Measurements from ENCODE around the gene CFAP46. TPM values are rescaled to one million over a fixed set of nuclear protein-coding genes. Genes with fewer than 3 reads are reported as not detected.

CFAP46 gene
- total and polyA plus RNA-seq, 2 experiments from 2014 or later: 2.2 to 2.4 TPM

- no peaks in the 10 kb centered on the region for H3K36me3 ChIP-seq (replicated peaks; ENCODE audit: insufficient read depth, low read depth)
- TF ChIP-seq EZH2phosphoT487 (IDR thresholded peaks at IDR 0.05; ENCODE audit: low read depth, severe bottlenecking, unreplicated experiment) (no peak), CTCF (IDR thresholded peaks at IDR 0.05; ENCODE audit: poor library complexity) (no peak), EZH2 (IDR thresholded peaks at IDR 0.05; ENCODE audit: borderline replicate concordance) (no peak)
- H3K4me3 ChIP-seq: no peak overlapping the region
- no peak overlapping the region for H2AFZ ChIP-seq
- whole genome bisulfite sequencing (ENCODE audit: low lambda C conversion rate, missing lambda C conversion rate): 90% methylated on average over 3 of the region's 3 CpGs
- H3K9me2 ChIP-seq (replicated peaks; ENCODE audit: insufficient read depth): no peaks in the 10 kb centered on the region
- no peaks in the 10 kb centered on the region for H4K20me1 ChIP-seq (ENCODE audit: insufficient read depth, poor library complexity, severe bottlenecking)
- H3K4me1 ChIP-seq (ENCODE audit: insufficient read depth): no peaks in the 10 kb centered on the region
- H3K79me2 ChIP-seq: no peaks in the 10 kb centered on the region
- no peak overlapping the region for H3K27ac ChIP-seq
- DNase-seq (ENCODE audit: low spot score): no peak
- H3K9me3 ChIP-seq (ENCODE audit: low read depth): peaks cover 3% of the 10 kb centered on the region
- no peak overlapping the region for H3K4me2 ChIP-seq
- H3K27me3 ChIP-seq: no peaks in the 10 kb centered on the region
Measured at GRCh38 chr10:132841615-132841975, 100.8 kb downstream of the CFAP46 start.

- 85% methylated on average over 24 of the region's 24 CpGs for WGBS (ENCODE audit: low lambda C conversion rate, missing lambda C conversion rate)
- DNase-seq (ENCODE audit: low spot score): no peak
Measured at GRCh38 chr10:132840698-132841614, 101.4 kb downstream of the CFAP46 start.

GRCh38 chr10:132839061-132839460 is 103.3 kb downstream of the CFAP46 start:
- no peaks in the 10 kb centered on the region for H3K36me3 ChIP-seq (replicated peaks; ENCODE audit: insufficient read depth, low read depth)
- H3K9me3 ChIP-seq (ENCODE audit: low read depth): peaks cover 3% of the 10 kb centered on the region
- no peaks in the 10 kb centered on the region for H3K27me3 ChIP-seq
- no peak overlapping the region for H2AFZ ChIP-seq
- no peak overlapping the region for H3K27ac ChIP-seq
- DNase-seq (ENCODE audit: low spot score): no peak
- 91% methylated on average over 13 of the region's 13 CpGs for WGBS (ENCODE audit: low lambda C conversion rate, missing lambda C conversion rate)
- H3K4me3 ChIP-seq: no peak overlapping the region
- no peaks in the 10 kb centered on the region for H4K20me1 ChIP-seq (ENCODE audit: insufficient read depth, poor library complexity, severe bottlenecking)
- no peak for TF ChIP-seq EZH2phosphoT487 (IDR thresholded peaks at IDR 0.05; ENCODE audit: low read depth, severe bottlenecking, unreplicated experiment)
- TF ChIP-seq CTCF (IDR thresholded peaks at IDR 0.05; ENCODE audit: poor library complexity): no peak
- TF ChIP-seq EZH2 (IDR thresholded peaks at IDR 0.05; ENCODE audit: borderline replicate concordance): no peak
- H3K4me1 ChIP-seq (ENCODE audit: insufficient read depth): no peaks in the 10 kb centered on the region
- no peaks in the 10 kb centered on the region for H3K9me2 ChIP-seq (replicated peaks; ENCODE audit: insufficient read depth)
- H3K4me2 ChIP-seq: no peak overlapping the region
- no peaks in the 10 kb centered on the region for H3K79me2 ChIP-seq

More at GRCh38 chr10:132840698-132841614, 101.4 kb downstream of the CFAP46 start:
- Histone ChIP-seq H3K79me2 (no peaks in the 10 kb centered on the region), H4K20me1 (ENCODE audit: insufficient read depth, poor library complexity, severe bottlenecking) (no peaks in the 10 kb centered on the region), H3K27ac (no peak overlapping the region), H2AFZ (no peak overlapping the region), H3K9me2 (replicated peaks; ENCODE audit: insufficient read depth) (no peaks in the 10 kb centered on the region), H3K4me1 (ENCODE audit: insufficient read depth) (no peaks in the 10 kb centered on the region), H3K36me3 (replicated peaks; ENCODE audit: insufficient read depth, low read depth) (no peaks in the 10 kb centered on the region), H3K4me3 (no peak overlapping the region), H3K9me3 (ENCODE audit: low read depth) (peaks cover 3% of the 10 kb centered on the region), H3K4me2 (no peak overlapping the region), H3K27me3 (no peaks in the 10 kb centered on the region)
- no peak for TF ChIP-seq EZH2phosphoT487 (IDR thresholded peaks at IDR 0.05; ENCODE audit: low read depth, severe bottlenecking, unreplicated experiment)
- TF ChIP-seq EZH2 (IDR thresholded peaks at IDR 0.05; ENCODE audit: borderline replicate concordance): no peak
- no peak for TF ChIP-seq CTCF (IDR thresholded peaks at IDR 0.05; ENCODE audit: poor library complexity)

Measured in hepatocyte (in vitro differentiated cells).